Omental fat pad (tissue), 4 donors: ENCODE data around the gene ZMIZ1. TPM values are rescaled to one million over a fixed set of nuclear protein-coding genes. Genes with fewer than 3 reads are reported as not detected.

Source experiments
- ATAC-seq: fragments of 150-250 bp; one replicate; pipeline ENCODE4 v1.9.1; 2016; ENCODE audit warnings: mild to moderate bottlenecking, moderate library complexity; ENCODE audit not compliant: low FRiP score
- DNase-seq: peaks from one replicate; pipeline ENCODE4 v3.0.0-alpha.2; 2019; ENCODE audit warnings: low spot score
- total RNA-seq, 4 donors: library from RNA; depleted of rRNA; stranded (reverse); fragments of >200 nt; gene quantifications; one replicate each; pipeline ENCODE4 v1.1.0, GENCODE V29; 2016
- TF ChIP-seq, protein P1 (sequence below), 3 donors: fragments of 450-650 bp; IDR thresholded peaks; one replicate each; pipeline ENCODE4 v1.5.1; 2016 to 2017; ENCODE audit warnings: antibody characterized with exemption in 3 of 3, mild to moderate bottlenecking in 3 of 3, moderate library complexity in 2 of 3

ZMIZ1 gene
- total RNA-seq, 4 donors from 2014 or later = 24.2 to 64.8 (median 43.1) TPM

DNA sequence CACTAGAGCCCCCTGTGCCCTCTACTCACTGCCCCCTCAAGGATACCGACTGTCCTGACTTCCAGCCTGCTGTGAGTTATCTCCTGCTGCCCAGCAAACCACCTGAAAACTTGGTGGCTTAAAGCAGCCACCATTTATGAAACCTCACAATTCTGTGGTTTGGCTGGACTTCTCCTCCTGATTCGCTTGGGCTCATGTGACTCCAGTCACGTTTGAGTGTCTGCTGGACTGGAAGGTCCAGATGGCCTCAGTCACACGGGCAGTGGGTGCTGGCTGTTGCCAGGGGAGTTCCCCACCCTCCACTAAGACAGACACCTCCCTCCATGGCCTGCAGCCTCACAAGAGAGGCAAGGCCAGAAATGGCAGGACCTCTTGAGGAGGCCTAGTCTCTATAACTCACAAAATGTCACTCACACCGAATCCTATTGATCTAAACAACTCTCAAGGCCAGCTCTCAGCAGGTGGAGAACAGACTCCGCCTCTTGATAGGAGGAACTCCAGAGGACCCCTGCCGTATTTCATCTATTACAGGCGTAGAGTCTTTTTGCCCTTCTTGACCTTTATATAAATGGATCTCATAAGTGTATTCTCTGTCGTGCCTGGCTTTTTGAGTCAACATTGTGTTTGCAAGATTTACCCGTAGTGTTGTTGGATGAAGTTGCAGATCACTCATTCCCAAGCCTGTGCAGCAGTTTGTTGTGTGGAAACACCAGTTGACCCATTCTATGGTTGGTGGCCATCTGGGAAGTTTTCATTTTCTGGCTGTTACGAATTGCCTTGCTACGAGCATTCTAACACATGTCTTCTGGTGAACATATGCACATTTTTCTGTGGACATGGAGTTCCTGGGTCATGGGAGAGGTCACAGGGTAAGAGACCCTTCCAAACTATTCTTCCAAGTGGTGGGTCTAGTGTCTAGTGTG is 48.3 kb downstream of the ZMIZ1 start:
- DNase-seq = no peak
- TF ChIP-seq, protein P1, sequence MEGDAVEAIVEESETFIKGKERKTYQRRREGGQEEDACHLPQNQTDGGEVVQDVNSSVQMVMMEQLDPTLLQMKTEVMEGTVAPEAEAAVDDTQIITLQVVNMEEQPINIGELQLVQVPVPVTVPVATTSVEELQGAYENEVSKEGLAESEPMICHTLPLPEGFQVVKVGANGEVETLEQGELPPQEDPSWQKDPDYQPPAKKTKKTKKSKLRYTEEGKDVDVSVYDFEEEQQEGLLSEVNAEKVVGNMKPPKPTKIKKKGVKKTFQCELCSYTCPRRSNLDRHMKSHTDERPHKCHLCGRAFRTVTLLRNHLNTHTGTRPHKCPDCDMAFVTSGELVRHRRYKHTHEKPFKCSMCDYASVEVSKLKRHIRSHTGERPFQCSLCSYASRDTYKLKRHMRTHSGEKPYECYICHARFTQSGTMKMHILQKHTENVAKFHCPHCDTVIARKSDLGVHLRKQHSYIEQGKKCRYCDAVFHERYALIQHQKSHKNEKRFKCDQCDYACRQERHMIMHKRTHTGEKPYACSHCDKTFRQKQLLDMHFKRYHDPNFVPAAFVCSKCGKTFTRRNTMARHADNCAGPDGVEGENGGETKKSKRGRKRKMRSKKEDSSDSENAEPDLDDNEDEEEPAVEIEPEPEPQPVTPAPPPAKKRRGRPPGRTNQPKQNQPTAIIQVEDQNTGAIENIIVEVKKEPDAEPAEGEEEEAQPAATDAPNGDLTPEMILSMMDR (IDR thresholded peaks at IDR 0.05) = no peak
- ATAC-seq = no peak

DNA sequence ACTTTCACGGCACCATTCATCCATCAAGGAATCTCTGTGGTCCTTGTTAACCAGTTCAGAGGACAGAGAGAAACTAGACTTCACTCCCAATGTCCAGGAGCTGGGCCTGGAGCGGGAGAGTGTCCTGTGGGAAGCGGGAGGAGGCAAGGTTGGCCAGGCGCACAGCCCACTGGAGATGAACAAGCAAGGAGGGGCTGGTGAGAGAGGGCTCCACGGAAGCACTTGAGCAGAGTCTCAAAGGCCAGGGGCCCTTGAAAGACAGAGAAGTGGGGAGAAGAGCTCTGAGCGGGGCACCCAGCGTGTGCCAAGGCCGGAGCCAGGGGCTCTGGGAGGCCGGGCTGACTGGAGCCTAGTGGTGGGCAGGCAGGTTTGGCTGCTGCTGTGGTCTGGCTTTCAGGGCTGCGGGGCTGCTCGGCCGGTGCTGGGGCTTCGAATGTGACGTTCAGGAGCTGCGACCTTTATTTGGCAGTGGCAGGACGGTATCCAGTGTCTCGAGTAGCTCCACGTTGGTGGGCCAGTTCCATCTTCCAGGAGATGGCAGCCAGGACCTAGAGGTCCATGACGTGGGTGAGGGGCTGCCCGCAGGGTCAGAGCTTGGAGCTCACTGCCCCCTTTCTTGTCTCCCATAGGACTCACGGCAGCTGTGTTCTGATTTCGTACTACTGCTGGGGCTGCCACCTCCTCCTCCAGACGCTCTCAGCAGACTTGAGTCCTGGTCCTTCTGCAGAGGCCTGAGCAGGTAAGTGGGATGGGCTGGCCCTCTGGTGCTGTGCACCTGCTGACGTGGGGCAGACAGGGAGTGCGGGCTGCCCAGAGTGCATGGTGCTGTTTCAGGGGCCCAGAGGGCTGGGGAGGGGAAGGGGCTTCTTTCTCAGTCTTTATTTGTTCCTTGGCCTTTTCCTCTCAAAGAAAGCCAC is 49.8 kb downstream of the ZMIZ1 start:
- DNase-seq = no peak
- TF ChIP-seq, protein P1 (IDR thresholded peaks at IDR 0.05) = no peak
- no peak for ATAC-seq

DNA sequence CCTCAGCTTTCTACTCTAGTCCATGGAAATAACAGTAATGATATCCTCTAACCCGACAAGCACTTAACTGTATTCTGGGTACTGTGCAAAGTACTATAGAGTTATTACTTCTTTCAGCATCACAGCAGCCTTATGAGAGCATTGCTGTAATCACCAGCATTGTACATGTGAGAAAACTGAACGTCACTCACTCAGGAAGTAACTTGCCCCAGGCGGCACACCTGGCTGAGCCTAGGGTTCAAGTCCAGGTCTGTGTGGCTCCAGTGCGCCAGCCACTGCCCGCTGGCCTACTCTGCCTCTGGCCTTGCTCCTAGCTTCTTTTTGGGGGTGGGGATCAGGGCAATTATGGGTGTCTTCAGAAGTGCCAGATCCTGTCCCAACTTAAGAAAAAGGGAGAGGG is 50.5 kb downstream of the ZMIZ1 start:
- DNase-seq (no peak), ATAC-seq (no peak)
- TF ChIP-seq, protein P1 (IDR thresholded peaks at IDR 0.05) = no peak

GRCh38 chr10:79123547-79123963 is 54.8 kb downstream of the ZMIZ1 start:
- TF ChIP-seq, protein P1 (IDR thresholded peaks at IDR 0.05) = no peak
- no peak for DNase-seq
- ATAC-seq = no peak

- DNase-seq (no peak), ATAC-seq (no peak)
- TF ChIP-seq, protein P1 (IDR thresholded peaks at IDR 0.05) = no peak
Measured at GRCh38 chr10:79124066-79124465, 55.3 kb downstream of the ZMIZ1 start.

- TF ChIP-seq, protein P1 (IDR thresholded peaks at IDR 0.05) = no peak
- ATAC-seq (no peak), DNase-seq (no peak)
Measured at GRCh38 chr10:79125092-79125491, 56.3 kb downstream of the ZMIZ1 start.
